Measurements from ENCODE around the gene PRDM13. TPM values are rescaled to one million over a fixed set of nuclear protein-coding genes. Genes with fewer than 3 reads are reported as not detected.
A peak's percentile ranks its signal among the peaks of the same experiment; 100 is the strongest.
"Not testable (repeated sequence)": the region's sequence is repeated elsewhere in the genome, so short reads cannot be mapped to it uniquely, and the experiment has no call there.

Gene PRDM13
- polyA plus RNA-seq, 1 experiment: not detected

- Histone ChIP-seq H3K9me3 (ENCODE audit: control insufficient read depth, insufficient read depth, low read length) (peaks cover 3% of the 10 kb centered on the region), H3K4me3 (ENCODE audit: low read depth, low read length) (no peak overlapping the region), H3K27ac (ENCODE audit: low read depth, low read length) (no peak overlapping the region), H3K27me3 (ENCODE audit: control insufficient read depth, insufficient read depth, low read length) (peaks cover 69% of the 10 kb centered on the region)
- no peak for DNase-seq (ENCODE audit: low read depth, low spot score)
- TF ChIP-seq CTCF (IDR thresholded peaks at IDR 0.05; ENCODE audit: low read depth, low read length): no peak
- CTCF ChIA-PET: no interaction called here
- POLR2A ChIA-PET: no interaction called here
These were observed 15.6 kb upstream of the PRDM13 start for GRCh38 chr6:99590728-99591672.

- CTCF ChIA-PET: no interaction called here
- Histone ChIP-seq H3K9me3 (ENCODE audit: control insufficient read depth, insufficient read depth, low read length) (peaks cover 3% of the 10 kb centered on the region), H3K4me3 (ENCODE audit: low read depth, low read length) (no peak overlapping the region), H3K27me3 (ENCODE audit: control insufficient read depth, insufficient read depth, low read length) (peaks cover 70% of the 10 kb centered on the region), H3K27ac (ENCODE audit: low read depth, low read length) (no peak overlapping the region)
- no peak for DNase-seq (ENCODE audit: low read depth, low spot score)
- no peak for TF ChIP-seq CTCF (IDR thresholded peaks at IDR 0.05; ENCODE audit: low read depth, low read length)
- POLR2A ChIA-PET: no interaction called here
These were observed 14.8 kb upstream of the PRDM13 start for GRCh38 chr6:99591673-99592364.

- no peak for TF ChIP-seq CTCF (IDR thresholded peaks at IDR 0.05; ENCODE audit: low read depth, low read length)
- DNase-seq (ENCODE audit: low read depth, low spot score): no peak
- Histone ChIP-seq H3K27me3 (ENCODE audit: control insufficient read depth, insufficient read depth, low read length) (peaks cover 69% of the 10 kb centered on the region), H3K4me3 (ENCODE audit: low read depth, low read length) (no peak overlapping the region), H3K27ac (ENCODE audit: low read depth, low read length) (no peak overlapping the region), H3K9me3 (ENCODE audit: control insufficient read depth, insufficient read depth, low read length) (peaks cover 3% of the 10 kb centered on the region)
- ChIA-PET CTCF (no interaction called here), POLR2A (no interaction called here)
These were observed 13.7 kb upstream of the PRDM13 start for GRCh38 chr6:99592900-99593299.

GRCh38 chr6:99594696-99595095, 11.9 kb upstream of the PRDM13 start:
- H3K9me3 ChIP-seq (ENCODE audit: control insufficient read depth, insufficient read depth, low read length); CTCF ChIA-PET; POLR2A ChIA-PET: not testable (repeated sequence)

GRCh38 chr6:99602520-99603420, 3.9 kb upstream of the PRDM13 start:
- Histone ChIP-seq H3K27me3 (ENCODE audit: control insufficient read depth, insufficient read depth, low read length) (peaks cover 86% of the 10 kb centered on the region), H3K9me3 (ENCODE audit: control insufficient read depth, insufficient read depth, low read length) (peaks cover 7% of the 10 kb centered on the region; the same call in 1 of the 2 replicates), H3K4me3 (ENCODE audit: low read depth, low read length) (peak overlapping the region; percentile 10), H3K27ac (ENCODE audit: low read depth, low read length) (no peak overlapping the region)
- CTCF ChIA-PET: interaction anchor here (0.9 kb wide), 1 partner anchor 272 kb away, joined by 3 read pairs; no protein-coding TSS in a partner anchor
- no peak for TF ChIP-seq CTCF (IDR thresholded peaks at IDR 0.05; ENCODE audit: low read depth, low read length)
- POLR2A ChIA-PET: no interaction called here
- no peak for DNase-seq (ENCODE audit: low read depth, low spot score)

More at GRCh38 chr6:99594696-99595095, 11.9 kb upstream of the PRDM13 start:
- not testable (repeated sequence) for H3K27ac ChIP-seq (ENCODE audit: low read depth, low read length); H3K4me3 ChIP-seq (ENCODE audit: low read depth, low read length); DNase-seq (ENCODE audit: low read depth, low spot score)
- H3K27me3 ChIP-seq (ENCODE audit: control insufficient read depth, insufficient read depth, low read length): peaks cover 66% of the 10 kb centered on the region

Data from AG04450 (cell line).